GM19239 (cell line): ENCODE measurements around the gene LDAF1.
"Not testable (repeated sequence)": the region's sequence is repeated elsewhere in the genome, so short reads cannot be mapped to it uniquely, and the experiment has no call there.

ENCODE experiments used
- DNase-seq: peaks from one replicate; pipeline ENCODE4 v3.0.0; 2011; ENCODE audit warnings: low spot score; ENCODE audit not compliant: insufficient read length
- FAIRE-seq: peaks from 2 replicates; lab custom pipeline; 2011; peaks lifted over from hg19 to GRCh38; lab: Jason Lieb, UNC

LDAF1 gene

GRCh38 chr16:21158208-21159110, at the start of gene LDAF1:
LDAF1 (plus strand) TSS chr16:21158674; CDS start chr16:21161183, 2,509 bp downstream.
- peak; percentile 76 for FAIRE-seq
- peak; percentile 89 for DNase-seq

GRCh38 chr16:21115551-21115950, 42.9 kb upstream of the LDAF1 start:
- FAIRE-seq, DNase-seq: not testable (repeated sequence)

GRCh38 chr16:21116148-21116693, 42.3 kb upstream of the LDAF1 start:
- peak; percentile 31 for FAIRE-seq
- DNase-seq = no peak

GRCh38 chr16:21117567-21117966, 40.9 kb upstream of the LDAF1 start:
- DNase-seq (no peak), FAIRE-seq (no peak)

GRCh38 chr16:21120976-21121520, 37.4 kb upstream of the LDAF1 start:
- FAIRE-seq = no peak
- DNase-seq = no peak

GRCh38 chr16:21125191-21125590, 33.3 kb upstream of the LDAF1 start:
- no peak for FAIRE-seq
- no peak for DNase-seq

GRCh38 chr16:21126518-21126917, 32.0 kb upstream of the LDAF1 start:
- no peak for DNase-seq
- FAIRE-seq = no peak

- FAIRE-seq = no peak
Measured at GRCh38 chr16:21128991-21129390, 29.5 kb upstream of the LDAF1 start.

GRCh38 chr16:21130811-21131210, 27.7 kb upstream of the LDAF1 start:
- no peak for FAIRE-seq
- no peak for DNase-seq

More at GRCh38 chr16:21128991-21129390, 29.5 kb upstream of the LDAF1 start:
- DNase-seq = no peak

- no peak for DNase-seq
- no peak for FAIRE-seq
Measured at GRCh38 chr16:21134053-21134452, 24.4 kb upstream of the LDAF1 start.

GRCh38 chr16:21145738-21146137, 12.7 kb upstream of the LDAF1 start:
- no peak for FAIRE-seq
- no peak for DNase-seq

- FAIRE-seq (no peak), DNase-seq (no peak)
Measured at GRCh38 chr16:21150375-21151001, 8.0 kb upstream of the LDAF1 start, which contains the start of gene DNAH3. DNAH3 (minus strand) TSS chr16:21150846; CDS start chr16:21150319, 527 bp downstream.

- FAIRE-seq, DNase-seq: not testable (repeated sequence)
Measured at GRCh38 chr16:21152160-21153030, 6.1 kb upstream of the LDAF1 start.

- FAIRE-seq, DNase-seq: not testable (repeated sequence)
Measured at GRCh38 chr16:21153124-21153729, 5.2 kb upstream of the LDAF1 start.

GRCh38 chr16:21156011-21156410, 2.5 kb upstream of the LDAF1 start:
- not testable (repeated sequence) for FAIRE-seq, DNase-seq

- FAIRE-seq (peak; percentile 72), DNase-seq (peak; percentile 46)
Measured at GRCh38 chr16:21156767-21157467, 1.6 kb upstream of the LDAF1 start.

- no peak for FAIRE-seq
Measured at GRCh38 chr16:21157632-21158031, 842 bp upstream of the LDAF1 start.

GRCh38 chr16:21159281-21159951, 942 bp downstream of the LDAF1 start:
- DNase-seq = no peak
- peak; percentile 44 for FAIRE-seq

More at GRCh38 chr16:21157632-21158031, 842 bp upstream of the LDAF1 start:
- no peak for DNase-seq
